SK-N-SH treated with all-trans-retinoic acid at 6 μM for 48 hours (cell line): ENCODE results near the gene SMAD6.

Experiments
- ARNTL ChIP-seq: fragments of 450-650 bp; formaldehyde crosslinking; IDR thresholded peaks from 2 replicates; pipeline ENCODE4 v1.5.0; 2020; ENCODE audit warnings: low read depth, mild to moderate bottlenecking, moderate library complexity, borderline replicate concordance
- CSRNP3 ChIP-seq: fragments of 250-450 bp; sonication (Bioruptor Pico); IDR thresholded peaks from 2 replicates; pipeline ENCODE4 v1.5.1; 2021; ENCODE audit warnings: mild to moderate bottlenecking, moderate library complexity
- ESRRG ChIP-seq: fragments of 250-450 bp; sonication (Bioruptor Pico); IDR thresholded peaks from 2 replicates; pipeline ENCODE4 v1.6.1; 2021; ENCODE audit warnings: mild to moderate bottlenecking
- ISL1 ChIP-seq: fragments of 250-450 bp; sonication (Bioruptor Pico); IDR thresholded peaks from 2 replicates; pipeline ENCODE4 v2.1.2; 2022; ENCODE audit warnings: mild to moderate bottlenecking, moderate library complexity
- PATZ1 ChIP-seq: fragments of 250-450 bp; sonication (Bioruptor Pico); IDR thresholded peaks from 2 replicates; pipeline ENCODE4 v1.8.0; 2020; ENCODE audit warnings: mild to moderate bottlenecking, moderate library complexity, borderline replicate concordance
- TCF4 ChIP-seq: fragments of 250-450 bp; sonication (Bioruptor Pico); IDR thresholded peaks from 2 replicates; pipeline ENCODE4 v1.8.0; 2021; ENCODE audit warnings: mild to moderate bottlenecking, moderate library complexity, borderline replicate concordance
- TSHZ2 ChIP-seq: fragments of 250-450 bp; sonication (Bioruptor Pico); IDR thresholded peaks from 2 replicates; pipeline ENCODE4 v1.5.0; 2020; ENCODE audit warnings: mild to moderate bottlenecking, moderate library complexity
- ZC3H10 ChIP-seq: fragments of 250-450 bp; sonication (Bioruptor Pico); IDR thresholded peaks from 2 replicates; pipeline ENCODE4 v1.5.1; 2021; ENCODE audit warnings: mild to moderate bottlenecking, moderate library complexity
- ZFP3 ChIP-seq: fragments of 250-450 bp; sonication (Bioruptor Pico); IDR thresholded peaks from 2 replicates; pipeline ENCODE4 v1.5.0; 2020; ENCODE audit warnings: mild to moderate bottlenecking, moderate library complexity
- ZFP30 ChIP-seq: fragments of 450-650 bp; formaldehyde crosslinking; IDR thresholded peaks from 2 replicates; pipeline ENCODE4 v1.5.0; 2022; ENCODE audit warnings: mild to moderate bottlenecking, moderate library complexity
- ZNF565 ChIP-seq: fragments of 450-650 bp; formaldehyde crosslinking; conservative IDR thresholded peaks from 2 replicates; pipeline ENCODE4 v1.5.0; 2020; ENCODE audit warnings: low read depth, mild to moderate bottlenecking, moderate library complexity
- ZNF70 ChIP-seq: fragments of 450-650 bp; formaldehyde crosslinking; IDR thresholded peaks from 2 replicates; pipeline ENCODE4 v1.5.0; 2020; ENCODE audit warnings: mild to moderate bottlenecking, moderate library complexity
- TF ChIP-seq, protein P1 (sequence below): fragments of 250-450 bp; sonication (Bioruptor Pico); IDR thresholded peaks from 2 replicates; pipeline ENCODE4 v1.8.0; 2021; ENCODE audit warnings: low read depth, mild to moderate bottlenecking, moderate library complexity, borderline replicate concordance
- TF ChIP-seq, protein P2 (sequence below): fragments of 250-450 bp; sonication (Bioruptor Pico); IDR thresholded peaks from 2 replicates; pipeline ENCODE4 v1.5.1; 2020; ENCODE audit warnings: low read depth, mild to moderate bottlenecking, moderate library complexity

- TF ChIP-seq ZNF565 (CRISPR knock-in tag) (no peak), TSHZ2 (no peak), PATZ1 (no peak), ESRRG (CRISPR knock-in tag) (no peak), ZFP3 (no peak), ARNTL (CRISPR knock-in tag) (no peak), ZNF70 (CRISPR knock-in tag) (no peak), ISL1 (CRISPR knock-in tag) (no peak), ZC3H10 (CRISPR knock-in tag) (no peak), CSRNP3 (CRISPR knock-in tag) (no peak), TCF4 (CRISPR knock-in tag) (no peak), ZFP30 (CRISPR knock-in tag) (no peak)
- TF ChIP-seq, protein P1, sequence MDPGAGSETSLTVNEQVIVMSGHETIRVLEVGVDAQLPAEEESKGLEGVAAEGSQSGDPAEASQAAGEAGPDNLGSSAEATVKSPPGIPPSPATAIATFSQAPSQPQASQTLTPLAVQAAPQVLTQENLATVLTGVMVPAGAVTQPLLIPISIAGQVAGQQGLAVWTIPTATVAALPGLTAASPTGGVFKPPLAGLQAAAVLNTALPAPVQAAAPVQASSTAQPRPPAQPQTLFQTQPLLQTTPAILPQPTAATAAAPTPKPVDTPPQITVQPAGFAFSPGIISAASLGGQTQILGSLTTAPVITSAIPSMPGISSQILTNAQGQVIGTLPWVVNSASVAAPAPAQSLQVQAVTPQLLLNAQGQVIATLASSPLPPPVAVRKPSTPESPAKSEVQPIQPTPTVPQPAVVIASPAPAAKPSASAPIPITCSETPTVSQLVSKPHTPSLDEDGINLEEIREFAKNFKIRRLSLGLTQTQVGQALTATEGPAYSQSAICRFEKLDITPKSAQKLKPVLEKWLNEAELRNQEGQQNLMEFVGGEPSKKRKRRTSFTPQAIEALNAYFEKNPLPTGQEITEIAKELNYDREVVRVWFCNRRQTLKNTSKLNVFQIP, result no peak
- TF ChIP-seq, protein P2, sequence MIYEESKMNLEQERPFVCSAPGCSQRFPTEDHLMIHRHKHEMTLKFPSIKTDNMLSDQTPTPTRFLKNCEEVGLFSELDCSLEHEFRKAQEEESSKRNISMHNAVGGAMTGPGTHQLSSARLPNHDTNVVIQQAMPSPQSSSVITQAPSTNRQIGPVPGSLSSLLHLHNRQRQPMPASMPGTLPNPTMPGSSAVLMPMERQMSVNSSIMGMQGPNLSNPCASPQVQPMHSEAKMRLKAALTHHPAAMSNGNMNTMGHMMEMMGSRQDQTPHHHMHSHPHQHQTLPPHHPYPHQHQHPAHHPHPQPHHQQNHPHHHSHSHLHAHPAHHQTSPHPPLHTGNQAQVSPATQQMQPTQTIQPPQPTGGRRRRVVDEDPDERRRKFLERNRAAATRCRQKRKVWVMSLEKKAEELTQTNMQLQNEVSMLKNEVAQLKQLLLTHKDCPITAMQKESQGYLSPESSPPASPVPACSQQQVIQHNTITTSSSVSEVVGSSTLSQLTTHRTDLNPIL (CRISPR knock-in tag), result no peak
Measured at GRCh38 chr15:66796343-66796742, 94.3 kb downstream of the SMAD6 start.
